ENCODE measurements around the gene CAVIN2.

Gene CAVIN2

GRCh38 chr2:191806396-191806795 lies 40.5 kb downstream of the CAVIN2 start:
- Histone ChIP-seq H3K4me1 (peaks cover 2% of the 10 kb centered on the region; the same call in 1 of the 2 replicates), H3K4me3 (ENCODE audit: low read depth, low read length) (no peak overlapping the region), H3K27me3 (no peaks in the 10 kb centered on the region), H3K36me3 (no peaks in the 10 kb centered on the region), H3K9me3 (no peaks in the 10 kb centered on the region)
- no peak for DNase-seq
- TF ChIP-seq CTCF (IDR thresholded peaks at IDR 0.05; ENCODE audit: low read depth, low read length) = no peak

- Histone ChIP-seq H3K4me3 (ENCODE audit: low read depth, low read length) (no peak overlapping the region), H3K9me3 (no peaks in the 10 kb centered on the region), H3K36me3 (no peaks in the 10 kb centered on the region), H3K27me3 (no peaks in the 10 kb centered on the region), H3K4me1 (peaks cover 2% of the 10 kb centered on the region; the same call in 1 of the 2 replicates)
- no peak for TF ChIP-seq CTCF (IDR thresholded peaks at IDR 0.05; ENCODE audit: low read depth, low read length)
- no peak for DNase-seq
Observed at GRCh38 chr2:191804766-191805165, 42.1 kb downstream of the CAVIN2 start.

GRCh38 chr2:191803007-191803406 lies 43.9 kb downstream of the CAVIN2 start:
- Histone ChIP-seq H3K27me3 (no peaks in the 10 kb centered on the region), H3K4me1 (peaks cover 2% of the 10 kb centered on the region; the same call in 1 of the 2 replicates), H3K36me3 (no peaks in the 10 kb centered on the region), H3K9me3 (no peaks in the 10 kb centered on the region), H3K4me3 (ENCODE audit: low read depth, low read length) (no peak overlapping the region)
- no peak for DNase-seq
- no peak for TF ChIP-seq CTCF (IDR thresholded peaks at IDR 0.05; ENCODE audit: low read depth, low read length)

GRCh38 chr2:191802180-191802579 lies 44.7 kb downstream of the CAVIN2 start:
- H3K4me1 ChIP-seq = peaks cover 2% of the 10 kb centered on the region; the same call in 1 of the 2 replicates

GRCh38 chr2:191800874-191801273 lies 46.0 kb downstream of the CAVIN2 start:
- Histone ChIP-seq H3K27me3 (no peaks in the 10 kb centered on the region), H3K36me3 (no peaks in the 10 kb centered on the region), H3K4me3 (ENCODE audit: low read depth, low read length) (no peak overlapping the region), H3K4me1 (peaks cover 2% of the 10 kb centered on the region; the same call in 1 of the 2 replicates), H3K9me3 (no peaks in the 10 kb centered on the region)
- DNase-seq = no peak
- TF ChIP-seq CTCF (IDR thresholded peaks at IDR 0.05; ENCODE audit: low read depth, low read length) = no peak

More at GRCh38 chr2:191802180-191802579, 44.7 kb downstream of the CAVIN2 start:
- Histone ChIP-seq H3K36me3 (no peaks in the 10 kb centered on the region), H3K4me3 (ENCODE audit: low read depth, low read length) (no peak overlapping the region), H3K27me3 (no peaks in the 10 kb centered on the region), H3K9me3 (no peaks in the 10 kb centered on the region)
- no peak for TF ChIP-seq CTCF (IDR thresholded peaks at IDR 0.05; ENCODE audit: low read depth, low read length)
- no peak for DNase-seq

- no peaks in the 10 kb centered on the region for H3K4me1 ChIP-seq
- no peak for DNase-seq
- no peak overlapping the region for H3K4me3 ChIP-seq (ENCODE audit: low read depth, low read length)
- no peaks in the 10 kb centered on the region for H3K27me3 ChIP-seq
- no peaks in the 10 kb centered on the region for H3K9me3 ChIP-seq
- no peaks in the 10 kb centered on the region for H3K36me3 ChIP-seq
- no peak for TF ChIP-seq CTCF (IDR thresholded peaks at IDR 0.05; ENCODE audit: low read depth, low read length)
Observed at GRCh38 chr2:191799526-191799925, 47.4 kb downstream of the CAVIN2 start.
